ENCODE measurements around the gene TRPV4.

TRPV4 gene

DNA sequence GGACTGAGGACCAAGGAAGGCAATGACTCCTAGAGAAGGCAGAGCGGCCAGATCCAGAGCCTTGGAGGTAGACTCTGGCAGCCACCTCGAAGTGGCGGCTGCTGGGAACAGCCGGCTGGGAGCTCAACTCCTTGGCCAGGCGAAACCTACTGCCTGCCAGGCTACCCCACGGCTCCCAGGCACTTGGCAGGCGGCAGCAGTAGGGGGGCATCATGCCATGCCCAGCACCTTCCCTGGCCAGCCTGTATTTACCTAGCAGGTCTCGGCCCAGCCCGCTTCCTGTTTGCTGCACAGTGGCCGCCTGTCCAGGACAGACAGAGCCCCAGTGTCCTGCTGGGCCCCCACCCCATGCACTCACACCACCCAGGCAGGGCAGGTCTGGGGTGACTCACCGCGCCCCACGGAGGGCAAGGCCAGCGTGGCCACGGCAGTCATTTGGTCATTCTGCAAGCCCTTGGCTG, 10.2 kb downstream of the TRPV4 start:
- DNase-seq (ENCODE audit: insufficient read length): no peak
- no peak for FAIRE-seq
- TF ChIP-seq POLR2A (IDR thresholded peaks at IDR 0.05; ENCODE audit: low read depth, low read length): no peak
- no peak for TF ChIP-seq POLR2AphosphoS5 (IDR thresholded peaks at IDR 0.05; ENCODE audit: low read depth, low read length)
- TF ChIP-seq TAF1 (IDR thresholded peaks at IDR 0.05; ENCODE audit: borderline replicate concordance, low read depth, low read length): no peak

DNA sequence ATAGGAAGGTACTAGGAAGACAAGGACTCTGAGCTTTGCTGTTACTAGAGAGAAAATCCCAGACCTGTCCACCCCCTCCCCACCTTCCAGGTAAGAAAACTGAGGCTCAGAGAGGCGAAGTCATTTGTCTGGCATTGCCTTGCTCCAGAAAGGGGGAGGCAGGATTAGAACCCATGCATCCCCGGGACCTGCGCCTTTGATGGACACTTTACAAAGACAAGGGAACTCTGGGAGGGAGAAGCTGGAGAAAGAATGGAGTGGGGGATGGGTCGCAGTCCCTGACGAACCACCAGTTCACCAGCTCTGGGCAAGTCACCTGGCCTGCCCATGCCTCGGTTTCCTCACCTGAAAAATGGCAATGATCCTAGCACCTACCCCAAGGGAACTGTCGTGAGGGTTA, 10.8 kb downstream of the TRPV4 start:
- TF ChIP-seq POLR2AphosphoS5 (IDR thresholded peaks at IDR 0.05; ENCODE audit: low read depth, low read length) (no peak), TAF1 (IDR thresholded peaks at IDR 0.05; ENCODE audit: borderline replicate concordance, low read depth, low read length) (no peak), POLR2A (IDR thresholded peaks at IDR 0.05; ENCODE audit: low read depth, low read length) (no peak)
- FAIRE-seq (no peak), DNase-seq (ENCODE audit: insufficient read length) (no peak)

DNA sequence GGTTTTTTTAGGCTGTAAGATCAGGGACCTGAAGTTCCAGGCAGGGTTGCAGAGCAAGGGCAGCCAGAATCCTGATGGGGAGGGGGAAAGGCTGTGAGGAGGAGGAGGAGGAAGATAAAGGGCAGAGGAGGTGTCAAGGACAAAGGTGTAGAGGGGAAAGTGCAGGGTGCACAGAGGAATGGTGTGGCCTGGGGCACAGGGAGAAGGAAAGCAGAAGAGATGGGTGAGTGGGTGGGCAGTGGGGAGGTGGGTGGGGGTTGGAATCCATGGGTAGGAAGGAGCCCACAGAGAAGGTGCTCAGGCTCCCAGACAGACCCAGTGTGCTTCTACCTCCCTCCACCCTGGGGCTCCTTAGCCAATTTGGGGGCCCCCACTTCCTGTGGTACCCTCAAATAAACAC, 11.2 kb downstream of the TRPV4 start:
- TF ChIP-seq TAF1 (IDR thresholded peaks at IDR 0.05; ENCODE audit: borderline replicate concordance, low read depth, low read length) (no peak), POLR2AphosphoS5 (IDR thresholded peaks at IDR 0.05; ENCODE audit: low read depth, low read length) (no peak), POLR2A (IDR thresholded peaks at IDR 0.05; ENCODE audit: low read depth, low read length) (no peak)
- FAIRE-seq: no peak
- no peak for DNase-seq (ENCODE audit: insufficient read length)

DNA sequence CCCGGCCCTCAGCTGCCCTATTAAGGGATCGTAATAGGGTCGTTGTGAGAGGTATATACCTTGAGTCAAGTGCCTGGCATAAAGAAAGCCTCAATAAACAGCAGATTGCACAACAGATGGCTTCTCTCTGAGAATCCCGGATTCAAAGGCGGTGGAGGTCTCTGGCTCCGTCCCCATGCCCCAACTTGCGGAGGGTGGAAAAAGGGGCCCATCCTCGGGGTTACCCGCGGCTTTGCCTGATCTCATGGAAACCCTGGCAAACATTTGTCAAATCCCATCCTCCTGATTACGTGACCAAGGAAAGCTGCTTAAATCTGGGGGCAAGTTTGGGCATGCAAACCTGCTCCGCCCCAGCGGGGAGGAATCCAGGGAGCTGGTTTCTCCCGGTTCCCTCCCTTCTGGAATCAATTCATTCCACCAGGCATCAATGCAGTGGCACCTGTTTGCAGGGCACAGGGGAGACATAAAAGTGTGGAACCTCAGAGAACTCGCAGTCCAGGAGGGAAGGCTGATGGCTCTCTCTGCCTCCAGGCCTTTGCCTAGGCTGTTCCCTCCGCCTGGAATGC, 12.3 kb downstream of the TRPV4 start:
- DNase-seq (ENCODE audit: insufficient read length) (no peak), FAIRE-seq (no peak)
- TF ChIP-seq TAF1 (IDR thresholded peaks at IDR 0.05; ENCODE audit: borderline replicate concordance, low read depth, low read length): no peak

DNA sequence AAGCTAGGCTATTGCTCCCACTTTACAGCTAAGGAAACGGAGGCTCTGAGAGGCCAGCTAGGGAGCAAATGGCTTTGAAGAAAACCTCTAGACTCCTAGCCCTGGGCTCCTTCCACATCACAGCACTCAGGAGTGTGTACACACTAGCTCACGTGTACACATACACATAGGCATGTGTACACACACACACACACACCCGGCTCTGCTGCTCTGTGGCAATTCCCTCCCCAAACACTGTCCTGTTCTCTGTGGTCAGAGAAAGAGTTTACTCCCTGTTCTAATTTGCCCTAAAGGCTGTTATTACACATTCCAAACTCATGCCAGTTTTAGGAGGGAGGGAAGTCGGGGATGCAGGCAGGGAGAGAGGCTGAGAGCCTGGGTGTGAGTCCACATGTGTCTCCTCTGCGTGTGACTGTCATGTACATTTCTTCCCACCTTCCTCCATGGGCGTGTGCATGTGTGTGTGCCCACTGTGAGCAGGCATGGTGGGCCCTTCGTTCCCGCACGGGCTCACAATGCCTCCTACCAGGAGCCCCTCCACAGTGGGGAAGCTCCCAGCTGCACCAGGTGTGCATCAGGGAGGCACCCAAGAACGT, 14.2 kb downstream of the TRPV4 start:
- FAIRE-seq: no peak
- DNase-seq (ENCODE audit: insufficient read length): no peak
- TF ChIP-seq POLR2A (IDR thresholded peaks at IDR 0.05; ENCODE audit: low read depth, low read length) (no peak), POLR2AphosphoS5 (IDR thresholded peaks at IDR 0.05; ENCODE audit: low read depth, low read length) (no peak), TAF1 (IDR thresholded peaks at IDR 0.05; ENCODE audit: borderline replicate concordance, low read depth, low read length) (no peak)

DNA sequence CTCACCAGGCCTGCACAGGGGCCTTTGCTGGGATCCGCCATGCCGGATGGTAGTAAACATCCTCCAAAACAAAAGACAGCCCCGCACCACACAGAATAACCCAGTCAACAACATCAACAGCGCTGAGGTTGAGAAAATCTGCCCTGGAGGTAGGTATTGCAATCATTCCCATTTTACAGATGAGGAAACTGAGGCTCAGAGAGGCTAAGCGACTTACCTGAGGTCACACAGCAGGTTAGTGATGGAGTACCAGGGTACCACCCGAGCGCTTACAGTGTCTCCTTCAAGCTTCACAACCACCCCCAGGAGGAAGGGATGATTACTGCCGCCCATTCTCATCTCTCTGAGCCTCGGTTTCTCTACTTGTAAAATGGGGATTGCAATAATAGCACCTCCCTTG, 14.9 kb downstream of the TRPV4 start:
- no peak for DNase-seq (ENCODE audit: insufficient read length)
- no peak for FAIRE-seq
- TF ChIP-seq TAF1 (IDR thresholded peaks at IDR 0.05; ENCODE audit: borderline replicate concordance, low read depth, low read length) (no peak), POLR2A (IDR thresholded peaks at IDR 0.05; ENCODE audit: low read depth, low read length) (no peak), POLR2AphosphoS5 (IDR thresholded peaks at IDR 0.05; ENCODE audit: low read depth, low read length) (no peak)

DNA sequence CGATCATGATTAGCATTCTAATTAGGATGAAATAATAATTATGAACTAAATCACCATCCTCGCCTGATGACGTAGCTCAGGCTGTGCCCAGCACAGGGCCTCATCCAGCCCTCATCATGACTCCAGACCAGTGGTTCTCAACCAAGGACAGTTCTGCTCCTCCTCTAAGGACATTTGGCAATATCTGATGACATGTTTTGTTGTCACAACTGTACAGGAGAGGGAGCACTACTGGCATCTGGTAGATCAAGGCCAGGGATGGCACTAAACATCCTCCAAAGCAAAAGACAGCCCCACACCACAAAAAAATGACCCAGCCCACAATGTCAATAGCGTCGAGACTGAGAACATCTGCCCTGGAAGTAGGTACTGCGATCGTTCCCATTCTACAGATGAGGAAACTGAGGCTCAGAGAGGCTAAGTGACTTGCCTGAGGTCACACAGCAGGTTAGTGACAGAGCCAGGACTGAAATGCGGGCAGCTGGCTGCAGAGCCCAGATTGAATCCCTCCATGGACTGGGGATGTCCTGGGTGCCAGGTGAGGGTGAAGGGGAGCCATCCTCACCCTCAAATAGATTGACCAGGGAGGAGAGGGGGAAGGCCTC, 15.5 kb downstream of the TRPV4 start:
- TF ChIP-seq POLR2AphosphoS5 (IDR thresholded peaks at IDR 0.05; ENCODE audit: low read depth, low read length) (no peak), TAF1 (IDR thresholded peaks at IDR 0.05; ENCODE audit: borderline replicate concordance, low read depth, low read length) (no peak), POLR2A (IDR thresholded peaks at IDR 0.05; ENCODE audit: low read depth, low read length) (no peak)
- no peak for DNase-seq (ENCODE audit: insufficient read length)
- no peak for FAIRE-seq

DNA sequence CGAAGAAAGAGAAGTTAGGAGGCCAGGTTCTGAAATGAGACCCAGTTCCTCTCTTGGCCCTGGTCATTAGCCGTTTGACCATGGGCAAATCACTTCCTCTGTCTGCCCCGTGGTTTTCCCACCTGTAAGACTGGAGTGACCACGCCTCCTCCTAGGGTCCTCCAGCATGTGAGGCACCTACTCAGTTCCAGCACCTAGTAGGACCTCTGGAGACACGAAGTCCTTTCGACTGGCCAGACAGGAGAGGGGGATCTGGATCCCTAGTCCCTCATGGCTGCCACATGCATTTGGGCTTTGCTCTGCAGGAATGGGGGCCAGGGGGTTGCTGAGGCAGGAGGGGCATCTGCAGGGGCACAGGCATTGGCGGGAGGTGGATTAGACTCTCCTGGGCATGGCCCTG, 16.3 kb downstream of the TRPV4 start:
- TF ChIP-seq POLR2AphosphoS5 (IDR thresholded peaks at IDR 0.05; ENCODE audit: low read depth, low read length) (no peak), POLR2A (IDR thresholded peaks at IDR 0.05; ENCODE audit: low read depth, low read length) (no peak), TAF1 (IDR thresholded peaks at IDR 0.05; ENCODE audit: borderline replicate concordance, low read depth, low read length) (no peak)
- FAIRE-seq: no peak

DNA sequence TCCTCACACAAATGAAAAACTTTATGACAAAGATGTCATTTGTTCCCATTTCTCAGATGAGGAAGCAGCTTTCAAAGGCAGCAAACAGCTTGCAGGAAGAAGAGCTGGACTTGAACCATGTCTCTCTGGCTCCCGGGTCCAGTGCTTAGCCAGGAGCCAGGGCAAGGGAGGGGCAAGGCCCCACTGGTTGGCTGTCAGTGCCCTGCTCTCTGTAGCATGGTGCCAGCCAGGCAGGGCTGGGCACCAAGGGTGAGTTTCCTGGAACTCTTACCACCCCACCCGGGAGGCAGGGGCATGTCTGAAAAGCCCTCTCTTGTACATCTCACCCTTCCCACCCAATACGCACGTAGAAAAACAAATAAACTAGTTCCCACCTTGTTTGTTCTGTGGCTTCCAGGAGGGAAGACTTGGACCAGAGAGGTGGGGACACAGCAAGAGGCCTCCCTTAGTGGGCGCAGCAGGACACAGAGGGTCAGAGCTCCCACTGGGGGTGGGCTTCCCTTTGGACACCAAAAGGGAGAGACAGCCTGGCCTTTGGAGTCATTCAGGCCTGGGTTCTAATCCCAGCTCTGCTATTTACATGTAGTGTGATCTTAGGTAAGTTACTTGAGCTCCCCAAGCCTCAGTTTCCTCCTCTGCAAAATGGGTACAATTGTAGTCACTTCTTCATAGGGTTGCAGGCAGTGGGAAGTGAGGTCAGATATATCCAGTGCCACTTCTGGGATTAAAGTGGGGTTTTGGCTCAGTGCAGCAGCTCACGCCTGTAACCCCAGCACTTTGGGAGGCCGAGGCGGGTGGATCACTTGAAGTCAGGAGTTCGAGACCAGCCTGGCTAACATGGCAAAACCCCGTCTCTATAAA, 17.2 kb downstream of the TRPV4 start:
- TF ChIP-seq TAF1 (IDR thresholded peaks at IDR 0.05; ENCODE audit: borderline replicate concordance, low read depth, low read length) (no peak), POLR2AphosphoS5 (IDR thresholded peaks at IDR 0.05; ENCODE audit: low read depth, low read length) (no peak), POLR2A (IDR thresholded peaks at IDR 0.05; ENCODE audit: low read depth, low read length) (no peak)
- DNase-seq (ENCODE audit: insufficient read length) (no peak), FAIRE-seq (no peak)

More for the DNA sequence above, 16.3 kb downstream of the TRPV4 start:
- DNase-seq (ENCODE audit: insufficient read length): no peak

DNA sequence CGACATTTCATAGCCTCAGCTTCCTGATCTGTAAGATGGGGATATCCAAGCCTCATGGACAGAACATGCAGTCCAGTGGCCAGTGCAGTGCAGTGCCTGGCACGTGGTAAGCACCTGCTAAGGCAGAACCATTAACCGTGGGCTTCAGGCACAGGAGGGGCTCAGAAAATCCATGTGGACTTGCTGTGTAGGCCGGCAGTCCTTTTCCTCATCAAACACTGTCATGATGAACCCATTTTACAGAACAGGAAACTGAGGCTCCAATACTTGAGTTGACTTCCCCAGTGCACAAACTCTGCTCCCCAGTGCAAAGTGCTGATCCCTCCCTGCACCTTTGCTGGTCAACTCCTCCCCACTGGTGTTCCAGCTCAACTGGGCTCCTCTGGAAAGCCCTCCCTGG, 18.0 kb downstream of the TRPV4 start:
- DNase-seq (ENCODE audit: insufficient read length) (no peak), FAIRE-seq (no peak)
- TF ChIP-seq TAF1 (IDR thresholded peaks at IDR 0.05; ENCODE audit: borderline replicate concordance, low read depth, low read length) (no peak), POLR2AphosphoS5 (IDR thresholded peaks at IDR 0.05; ENCODE audit: low read depth, low read length) (no peak), POLR2A (IDR thresholded peaks at IDR 0.05; ENCODE audit: low read depth, low read length) (no peak)

DNA sequence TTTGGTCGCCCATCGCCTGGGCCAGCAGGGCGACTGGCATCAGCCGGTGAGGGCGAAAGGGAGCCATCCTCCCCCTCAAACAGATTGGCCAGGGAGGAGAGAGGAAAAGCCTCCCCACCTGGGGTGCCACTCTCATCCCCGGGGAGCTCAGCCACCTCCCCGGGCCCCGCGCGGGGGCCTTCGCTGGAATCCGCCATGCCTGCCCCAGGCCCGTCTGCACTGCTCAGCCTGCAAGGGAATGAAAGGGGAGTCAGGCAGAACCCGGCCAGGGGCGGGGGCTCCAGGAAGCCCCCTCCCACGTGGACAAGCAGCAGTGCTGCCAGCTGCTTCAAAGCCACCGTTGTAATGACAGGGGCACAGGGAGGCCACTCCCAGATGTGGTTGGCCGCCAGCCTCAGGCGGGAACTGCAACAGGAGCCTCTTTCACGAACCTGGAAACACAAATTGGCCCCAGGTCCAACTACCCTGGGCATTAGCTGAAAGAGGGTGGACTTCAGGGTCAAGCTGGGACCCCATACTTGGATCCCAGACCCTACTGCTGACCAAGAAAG, 18.5 kb downstream of the TRPV4 start:
- TF ChIP-seq POLR2AphosphoS5 (IDR thresholded peaks at IDR 0.05; ENCODE audit: low read depth, low read length): no peak
- TF ChIP-seq TAF1 (IDR thresholded peaks at IDR 0.05; ENCODE audit: borderline replicate concordance, low read depth, low read length): no peak
- no peak for TF ChIP-seq POLR2A (IDR thresholded peaks at IDR 0.05; ENCODE audit: low read depth, low read length)
- DNase-seq (ENCODE audit: insufficient read length) (no peak), FAIRE-seq (no peak)
